Osteoblast (primary cell): Measurements from ENCODE around the gene PLXNA3. TPM values are rescaled to one million over a fixed set of nuclear protein-coding genes. Genes with fewer than 3 reads are reported as not detected.

Experiments
- DNase-seq: peaks from one replicate; pipeline ENCODE4 v3.0.0; 2011; ENCODE audit warnings: low spot score, mixed read lengths; ENCODE audit not compliant: insufficient read length; ENCODE audit errors: missing footprints
- H2AFZ ChIP-seq: 2 replicates; pipeline ENCODE4 v1.6.0; 2011; ENCODE audit warnings: mild to moderate bottlenecking, low read length
- H3K27ac ChIP-seq: 2 replicates; pipeline ENCODE4 v1.5.1; 2011; ENCODE audit warnings: mild to moderate bottlenecking, low read depth, low read length, moderate library complexity
- H3K27me3 ChIP-seq: 2 replicates; pipeline ENCODE4 v1.6.0; 2012; ENCODE audit warnings: mild to moderate bottlenecking, control low read depth, inconsistent platforms, low read length, moderate library complexity; ENCODE audit not compliant: insufficient read depth
- H3K36me3 ChIP-seq: 2 replicates; pipeline ENCODE4 v1.5.1; 2011; ENCODE audit warnings: mild to moderate bottlenecking, low read length, control low read depth, moderate library complexity; ENCODE audit not compliant: insufficient read depth
- H3K4me1 ChIP-seq: 2 replicates; pipeline ENCODE4 v1.5.1; 2011; ENCODE audit warnings: mild to moderate bottlenecking, low read length, control low read depth, moderate library complexity; ENCODE audit not compliant: insufficient read depth
- H3K4me2 ChIP-seq: 2 replicates; pipeline ENCODE4 v1.6.0; 2011; ENCODE audit warnings: mild to moderate bottlenecking, low read length; ENCODE audit not compliant: insufficient read depth
- H3K4me3 ChIP-seq: fragments of 200-600 bp; sonication (generic); 3 replicates; pipeline ENCODE4 v1.5.1; 2012; ENCODE audit warnings: mild to moderate bottlenecking, low read length, inconsistent platforms; ENCODE audit not compliant: insufficient read depth
- H3K79me2 ChIP-seq: 2 replicates; pipeline ENCODE4 v1.6.0; 2012; ENCODE audit warnings: mild to moderate bottlenecking, low read length, control low read depth, inconsistent platforms; ENCODE audit not compliant: insufficient read depth
- H3K9me3 ChIP-seq: 2 replicates; pipeline ENCODE4 v1.5.1; 2011; ENCODE audit warnings: low read depth, low read length, control low read depth
- H4K20me1 ChIP-seq: 2 replicates; pipeline ENCODE4 v1.6.0; 2012; ENCODE audit warnings: mild to moderate bottlenecking, low read length, control low read depth; ENCODE audit not compliant: insufficient read depth
- CTCF ChIP-seq: IDR thresholded peaks from 2 replicates; pipeline ENCODE4 v1.5.1; 2011; ENCODE audit warnings: mild to moderate bottlenecking, low read depth, low read length, moderate library complexity; ENCODE audit errors: extremely low read depth
- total RNA-seq: library from RNA; depleted of rRNA; stranded (reverse); fragments of >200 nt; gene quantifications from 2 replicates; pipeline ENCODE4 v1.2.3, GENCODE V29; 2012

The PLXNA3 gene
- total RNA-seq, 1 donor = 18.8 TPM

DNA sequence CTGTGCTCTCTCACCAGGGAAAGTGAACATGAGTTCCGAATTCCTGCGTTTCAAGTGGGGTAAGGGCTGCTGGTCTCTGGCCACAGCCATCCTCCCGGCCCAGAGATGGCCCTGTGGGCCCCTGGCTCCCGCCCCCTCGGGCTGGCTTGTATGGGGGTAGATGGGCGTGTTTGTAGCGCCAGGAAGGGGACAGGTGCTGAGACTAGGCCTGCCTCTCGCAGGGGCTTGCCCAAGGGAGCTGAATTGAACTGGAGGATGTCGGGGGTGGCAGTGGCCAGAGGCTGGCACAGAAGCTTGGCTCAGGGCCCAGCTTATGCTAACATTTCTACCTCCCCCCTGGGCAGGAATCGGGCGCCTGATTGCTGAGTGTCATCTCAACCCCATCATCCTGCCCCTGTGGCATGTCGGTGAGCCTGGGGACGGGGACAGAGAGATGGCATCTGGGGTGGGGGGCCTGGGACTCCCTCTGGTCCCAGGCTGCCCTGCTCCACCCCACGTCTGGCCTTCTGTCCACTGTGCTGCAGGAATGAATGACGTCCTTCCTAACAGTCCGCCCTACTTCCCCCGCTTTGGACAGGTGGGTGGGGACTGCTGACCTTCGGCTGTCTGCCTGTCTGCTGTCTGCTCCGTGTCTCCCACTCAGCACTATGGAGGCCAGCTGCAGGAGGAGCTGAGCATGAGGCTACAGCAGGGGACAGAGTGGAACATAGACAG, 38.2 kb upstream of the PLXNA3 start:
- no peaks in the 10 kb centered on the region for H3K27me3 ChIP-seq
- no peak for TF ChIP-seq CTCF
- no peaks in the 10 kb centered on the region for H3K79me2 ChIP-seq
- no peak overlapping the region for H3K27ac ChIP-seq
- H3K36me3 ChIP-seq = no peaks in the 10 kb centered on the region
- no peaks in the 10 kb centered on the region for H3K4me1 ChIP-seq
- H2AFZ ChIP-seq = no peak overlapping the region
- no peak overlapping the region for H3K4me3 ChIP-seq
- no peak overlapping the region for H3K4me2 ChIP-seq
- no peak for DNase-seq
- H4K20me1 ChIP-seq = no peaks in the 10 kb centered on the region
- no peaks in the 10 kb centered on the region for H3K9me3 ChIP-seq

- Histone ChIP-seq H2AFZ (no peak overlapping the region), H3K27me3 (no peaks in the 10 kb centered on the region), H3K4me1 (no peaks in the 10 kb centered on the region), H3K79me2 (no peaks in the 10 kb centered on the region), H3K4me3 (no peak overlapping the region), H3K9me3 (no peaks in the 10 kb centered on the region), H4K20me1 (no peaks in the 10 kb centered on the region), H3K36me3 (no peaks in the 10 kb centered on the region), H3K4me2 (no peak overlapping the region), H3K27ac (no peak overlapping the region)
- DNase-seq = no peak
- TF ChIP-seq CTCF = no peak
Observed at GRCh38 chrX:154420402-154420756, 37.7 kb upstream of the PLXNA3 start.

- H3K4me2 ChIP-seq = no peak overlapping the region
- TF ChIP-seq CTCF = no peak
- no peaks in the 10 kb centered on the region for H3K36me3 ChIP-seq
- no peak for DNase-seq
- H3K4me1 ChIP-seq = peaks cover 7% of the 10 kb centered on the region
- no peaks in the 10 kb centered on the region for H3K27me3 ChIP-seq
- H3K27ac ChIP-seq = no peak overlapping the region
- H3K79me2 ChIP-seq = peaks cover 29% of the 10 kb centered on the region
- no peaks in the 10 kb centered on the region for H3K9me3 ChIP-seq
- H2AFZ ChIP-seq = no peak overlapping the region
- no peak overlapping the region for H3K4me3 ChIP-seq
- H4K20me1 ChIP-seq = peaks cover 6% of the 10 kb centered on the region
Observed at GRCh38 chrX:154426916-154427770, 30.9 kb upstream of the PLXNA3 start.
